Measurements from ENCODE around the gene NCKAP5.
A peak's percentile ranks its signal among the peaks of the same experiment; 100 is the strongest.

Gene NCKAP5

GRCh38 chr2:132651115-132652045 lies 916.9 kb downstream of the NCKAP5 start:
- no peak overlapping the region for H3K4me3 Mint-ChIP-seq
- peaks cover 32% of the 10 kb centered on the region for H3K27me3 Mint-ChIP-seq (ENCODE audit: low read depth)
- H3K4me1 Mint-ChIP-seq: peaks cover 7% of the 10 kb centered on the region
- no peak overlapping the region for H3K27ac Mint-ChIP-seq
- H3K36me3 Mint-ChIP-seq (ENCODE audit: low read depth): peaks cover 30% of the 10 kb centered on the region
- peak; percentile 68 to 80 (median 76) for TF ChIP-seq CTCF (IDR thresholded peaks at IDR 0.05; ENCODE audit: unreplicated experiment in 3 of 3)
- no peaks in the 10 kb centered on the region for H3K9me3 Mint-ChIP-seq

DNA sequence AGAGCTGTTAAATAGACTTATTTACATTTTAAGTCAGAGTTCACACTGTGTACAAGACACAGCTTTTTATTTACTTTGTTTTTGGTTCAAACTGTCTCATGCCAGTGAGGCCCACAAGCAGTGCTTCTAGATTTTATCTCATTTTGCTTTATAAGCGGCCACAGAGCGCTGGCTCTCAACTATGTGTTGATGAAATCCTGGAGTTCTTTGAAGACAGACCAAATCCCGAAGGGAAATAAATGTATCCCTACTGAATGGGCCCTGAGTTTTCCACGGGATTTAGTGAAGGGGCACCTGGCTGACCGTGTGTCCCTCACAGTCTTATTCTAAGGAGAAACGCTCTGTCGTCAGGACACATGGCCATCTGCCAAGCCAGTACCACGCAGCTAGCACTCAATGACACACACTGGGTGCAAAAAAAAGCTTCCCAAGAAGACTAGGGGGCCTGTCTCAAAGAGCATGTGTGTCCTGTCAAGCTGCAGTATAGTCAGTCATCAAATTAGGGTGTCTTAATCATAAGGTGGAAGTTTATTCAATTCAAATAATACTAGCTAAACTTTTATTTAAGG lies 921.6 kb downstream of the NCKAP5 start:
- Mint-ChIP-seq H3K27ac (no peak overlapping the region), H3K36me3 (ENCODE audit: low read depth) (peaks cover 36% of the 10 kb centered on the region), H3K9me3 (no peaks in the 10 kb centered on the region), H3K27me3 (ENCODE audit: low read depth) (peaks cover 18% of the 10 kb centered on the region), H3K4me3 (no peak overlapping the region), H3K4me1 (no peaks in the 10 kb centered on the region)
- no peak for TF ChIP-seq CTCF (IDR thresholded peaks at IDR 0.05; ENCODE audit: unreplicated experiment in 3 of 3)

DNA sequence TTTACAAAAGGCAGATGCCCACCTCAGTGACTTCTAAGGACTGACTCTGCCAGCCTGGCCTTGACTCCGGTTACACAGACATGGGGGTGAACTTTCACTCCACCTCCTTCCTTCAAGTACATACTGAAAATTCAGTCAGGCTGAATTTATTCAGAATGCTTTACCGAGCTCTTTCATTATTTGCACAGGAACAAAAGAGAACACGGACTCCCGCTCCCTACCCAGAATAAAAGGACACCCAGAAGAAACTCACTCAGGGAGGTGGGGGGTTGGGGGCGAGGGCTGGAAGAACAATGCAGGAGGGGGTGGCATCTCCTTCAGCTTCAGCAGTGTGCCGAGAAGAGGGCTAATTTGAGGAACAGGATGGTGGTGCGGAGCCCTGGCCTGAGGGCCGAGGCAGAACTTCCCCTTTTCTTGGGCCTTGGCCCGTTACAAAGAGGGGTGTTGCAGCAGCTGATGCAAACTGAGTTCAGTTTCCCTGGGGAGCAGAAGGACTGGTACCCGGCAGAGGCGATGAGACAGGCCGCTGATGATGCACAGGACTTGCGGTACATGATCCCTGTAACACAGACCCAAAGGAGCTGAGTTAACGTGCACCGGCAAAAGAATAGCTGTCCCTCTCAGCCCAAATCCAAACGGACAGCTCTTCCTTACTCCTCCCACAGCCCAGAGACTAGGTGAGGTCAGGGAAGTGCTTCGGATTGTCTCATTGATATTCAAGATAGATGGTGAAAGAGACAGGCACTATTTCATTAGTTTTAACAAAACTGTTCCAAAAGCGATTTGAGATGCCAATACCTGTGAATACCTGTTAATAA lies 922.3 kb downstream of the NCKAP5 start:
- no peak for TF ChIP-seq CTCF (IDR thresholded peaks at IDR 0.05; ENCODE audit: unreplicated experiment in 3 of 3)
- H3K27ac Mint-ChIP-seq: no peak overlapping the region
- peaks cover 31% of the 10 kb centered on the region for H3K36me3 Mint-ChIP-seq (ENCODE audit: low read depth)
- H3K4me3 Mint-ChIP-seq: no peak overlapping the region
- peaks cover 11% of the 10 kb centered on the region for H3K27me3 Mint-ChIP-seq (ENCODE audit: low read depth)
- H3K9me3 Mint-ChIP-seq: no peaks in the 10 kb centered on the region
- H3K4me1 Mint-ChIP-seq: no peaks in the 10 kb centered on the region

- H3K27ac Mint-ChIP-seq: no peak overlapping the region
- H3K4me1 Mint-ChIP-seq: no peaks in the 10 kb centered on the region
- H3K4me3 Mint-ChIP-seq: no peak overlapping the region
- H3K36me3 Mint-ChIP-seq (ENCODE audit: low read depth): peaks cover 31% of the 10 kb centered on the region
- TF ChIP-seq CTCF (IDR thresholded peaks at IDR 0.05; ENCODE audit: unreplicated experiment in 3 of 3): no peak
- no peaks in the 10 kb centered on the region for H3K9me3 Mint-ChIP-seq
- H3K27me3 Mint-ChIP-seq (ENCODE audit: low read depth): peaks cover 10% of the 10 kb centered on the region
Measured at GRCh38 chr2:132645176-132645575, 923.1 kb downstream of the NCKAP5 start.

- H3K4me3 Mint-ChIP-seq: no peak overlapping the region
- H3K4me1 Mint-ChIP-seq: no peaks in the 10 kb centered on the region
- no peak for TF ChIP-seq CTCF (IDR thresholded peaks at IDR 0.05; ENCODE audit: unreplicated experiment in 3 of 3)
- peaks cover 31% of the 10 kb centered on the region for H3K36me3 Mint-ChIP-seq (ENCODE audit: low read depth)
- no peaks in the 10 kb centered on the region for H3K27me3 Mint-ChIP-seq (ENCODE audit: low read depth)
- H3K9me3 Mint-ChIP-seq: no peaks in the 10 kb centered on the region
- H3K27ac Mint-ChIP-seq: no peak overlapping the region
Measured at GRCh38 chr2:132642415-132642814, 925.8 kb downstream of the NCKAP5 start.

All from nephron (organoid).